BLaER1 (cell line): ENCODE results near the gene PPP1R8.
"Not testable (repeated sequence)": the region's sequence is repeated elsewhere in the genome, so short reads cannot be mapped to it uniquely, and the experiment has no call there.

Source experiments
- H3K27ac ChIP-seq: shearing (Covaris generic); formaldehyde crosslinking; 2 replicates; pipeline ENCODE4 v1.8.1; 2022
- H3K27me3 ChIP-seq: shearing (Covaris generic); formaldehyde crosslinking; 2 replicates; pipeline ENCODE4 v1.8.1; 2022
- H3K36me3 ChIP-seq: shearing (Covaris generic); formaldehyde crosslinking; 2 replicates; pipeline ENCODE4 v1.8.1; 2022
- H3K4me1 ChIP-seq: shearing (Covaris generic); formaldehyde crosslinking; 2 replicates; pipeline ENCODE4 v1.8.1; 2022
- H3K4me2 ChIP-seq: shearing (Covaris generic); formaldehyde crosslinking; 2 replicates; pipeline ENCODE4 v1.8.1; 2022
- H3K4me3 ChIP-seq: shearing (Covaris generic); formaldehyde crosslinking; 2 replicates; pipeline ENCODE4 v1.8.1; 2022
- H3K9ac ChIP-seq: shearing (Covaris generic); formaldehyde crosslinking; 2 replicates; pipeline ENCODE4 v1.8.1; 2022
- H3K9me3 ChIP-seq: shearing (Covaris generic); formaldehyde crosslinking; 2 replicates; pipeline ENCODE4 v1.8.1; 2022
- H4K20me1 ChIP-seq: shearing (Covaris generic); formaldehyde crosslinking; 2 replicates; pipeline ENCODE4 v1.8.1; 2022
- Cebpa-rat ChIP-seq: shearing (Covaris generic); IDR thresholded peaks from 2 replicates; pipeline ENCODE4 v1.8.1; 2022

The PPP1R8 gene

GRCh38 chr1:27868932-27869718, 38.5 kb downstream of the PPP1R8 start:
- no peak for TF ChIP-seq Cebpa-rat
- H4K20me1 ChIP-seq = no peaks in the 10 kb centered on the region
- H3K36me3 ChIP-seq = no peaks in the 10 kb centered on the region
- peak overlapping the region; percentile 73 for H3K27ac ChIP-seq
- H3K4me1 ChIP-seq = peaks cover 70% of the 10 kb centered on the region
- peak overlapping the region; percentile 34; the same call in 1 of the 2 replicates for H3K9ac ChIP-seq
- peak overlapping the region; percentile 82 for H3K4me2 ChIP-seq
- H3K4me3 ChIP-seq = peak overlapping the region; percentile 32; the same call in 1 of the 2 replicates
- no peaks in the 10 kb centered on the region for H3K9me3 ChIP-seq
- no peaks in the 10 kb centered on the region for H3K27me3 ChIP-seq

- Histone ChIP-seq H3K27me3 (no peaks in the 10 kb centered on the region), H3K9ac (0 out of 2 replicates have a peak overlapping the region, but pooled peaks have one; percentile 34), H3K9me3 (no peaks in the 10 kb centered on the region), H3K4me3 (no peak overlapping the region), H3K4me1 (peaks cover 70% of the 10 kb centered on the region), H3K27ac (no peak overlapping the region), H3K4me2 (peak overlapping the region; percentile 82), H3K36me3 (no peaks in the 10 kb centered on the region), H4K20me1 (no peaks in the 10 kb centered on the region)
- no peak for TF ChIP-seq Cebpa-rat
Observed at GRCh38 chr1:27869719-27870085, 39.1 kb downstream of the PPP1R8 start.

- H3K27ac ChIP-seq, H3K27me3 ChIP-seq, H3K4me3 ChIP-seq, H3K9ac ChIP-seq, H4K20me1 ChIP-seq, H3K9me3 ChIP-seq, H3K4me2 ChIP-seq, H3K36me3 ChIP-seq: not testable (repeated sequence)
- peaks cover 70% of the 10 kb centered on the region for H3K4me1 ChIP-seq
Observed at GRCh38 chr1:27871076-27871475, 40.5 kb downstream of the PPP1R8 start.

GRCh38 chr1:27872059-27872801, 41.6 kb downstream of the PPP1R8 start, which contains the start of gene THEMIS2:
THEMIS2 (plus strand) TSS chr1:27872544; CDS start chr1:27872572, 28 bp downstream.
- peak within 1 kb of the TSS; percentile 98 for H3K4me2 ChIP-seq
- no peaks in the 10 kb centered on the region for H3K27me3 ChIP-seq
- peak within 1 kb of the TSS; percentile 76 for H3K4me3 ChIP-seq
- peak within 1 kb of the TSS; percentile 85 for H3K27ac ChIP-seq
- peaks cover 9% of the 10 kb centered on the region for H3K36me3 ChIP-seq
- peaks cover 75% of the 10 kb centered on the region for H3K4me1 ChIP-seq
- H4K20me1 ChIP-seq = no peaks in the 10 kb centered on the region
- no peak for TF ChIP-seq Cebpa-rat
- H3K9ac ChIP-seq = peak within 1 kb of the TSS; percentile 81
- H3K9me3 ChIP-seq = no peaks in the 10 kb centered on the region

GRCh38 chr1:27872802-27873551, 42.4 kb downstream of the PPP1R8 start:
- H3K4me1 ChIP-seq = peaks cover 75% of the 10 kb centered on the region
- no peaks in the 10 kb centered on the region for H4K20me1 ChIP-seq
- H3K27me3 ChIP-seq = no peaks in the 10 kb centered on the region
- H3K9ac ChIP-seq = peak overlapping the region; percentile 81
- no peaks in the 10 kb centered on the region for H3K9me3 ChIP-seq
- peaks cover 9% of the 10 kb centered on the region for H3K36me3 ChIP-seq
- no peak for TF ChIP-seq Cebpa-rat
- peak overlapping the region; percentile 85 for H3K27ac ChIP-seq
- peak overlapping the region; percentile 98 for H3K4me2 ChIP-seq
- H3K4me3 ChIP-seq = peak overlapping the region; percentile 76

GRCh38 chr1:27873671-27874384, 43.2 kb downstream of the PPP1R8 start:
- peak overlapping the region; percentile 76 for H3K4me3 ChIP-seq
- no peaks in the 10 kb centered on the region for H3K27me3 ChIP-seq
- peak overlapping the region; percentile 81 for H3K9ac ChIP-seq
- H3K27ac ChIP-seq = peak overlapping the region; percentile 85
- no peaks in the 10 kb centered on the region for H3K9me3 ChIP-seq
- no peaks in the 10 kb centered on the region for H4K20me1 ChIP-seq
- TF ChIP-seq Cebpa-rat = no peak
- peaks cover 9% of the 10 kb centered on the region for H3K36me3 ChIP-seq
- peak overlapping the region; percentile 98 for H3K4me2 ChIP-seq
- H3K4me1 ChIP-seq = peaks cover 75% of the 10 kb centered on the region

- Histone ChIP-seq H3K27ac (peak overlapping the region; percentile 85), H3K36me3 (peaks cover 31% of the 10 kb centered on the region), H3K4me1 (peaks cover 70% of the 10 kb centered on the region), H3K9ac (peak overlapping the region; percentile 53), H4K20me1 (no peaks in the 10 kb centered on the region), H3K27me3 (no peaks in the 10 kb centered on the region), H3K4me3 (peak overlapping the region; percentile 36; the same call in 1 of the 2 replicates), H3K4me2 (peak overlapping the region; percentile 98), H3K9me3 (no peaks in the 10 kb centered on the region)
- TF ChIP-seq Cebpa-rat = no peak
Observed at GRCh38 chr1:27876341-27877114, 45.9 kb downstream of the PPP1R8 start.

- Histone ChIP-seq H3K4me1 (peaks cover 70% of the 10 kb centered on the region), H3K27me3 (no peaks in the 10 kb centered on the region), H3K4me2 (peak overlapping the region; percentile 98), H3K9ac (0 out of 2 replicates have a peak overlapping the region, but pooled peaks have one; percentile 53), H4K20me1 (no peaks in the 10 kb centered on the region), H3K27ac (peak overlapping the region; percentile 85), H3K4me3 (no peak overlapping the region), H3K36me3 (peaks cover 36% of the 10 kb centered on the region), H3K9me3 (no peaks in the 10 kb centered on the region)
- no peak for TF ChIP-seq Cebpa-rat
Observed at GRCh38 chr1:27877115-27877416, 46.5 kb downstream of the PPP1R8 start.
